GM18951 (cell line): Measurements from ENCODE around the gene SCARB1.

Experiments used
- POLR2A ChIP-seq: IDR thresholded peaks from 4 replicates; pipeline ENCODE4 v1.6.1; 2011; ENCODE audit warnings: mild to moderate bottlenecking; ENCODE audit not compliant: insufficient read length, insufficient read depth; ENCODE audit errors: extremely low read depth
- in situ Hi-C: fragments of 300-500 bp; cut with MboI; formaldehyde crosslinking; loops from one replicate; pipeline ENCODE4 v1.12.0; 2022; ENCODE audit warnings: low sequenced_read_pairs, mixed read lengths, inconsistent platforms; ENCODE audit not compliant: unreplicated experiment

Gene SCARB1

GRCh38 chr12:124823272-124823970, 40.2 kb downstream of the SCARB1 start:
- in situ Hi-C loops, result no loop called here
- TF ChIP-seq POLR2A, result no peak

DNA sequence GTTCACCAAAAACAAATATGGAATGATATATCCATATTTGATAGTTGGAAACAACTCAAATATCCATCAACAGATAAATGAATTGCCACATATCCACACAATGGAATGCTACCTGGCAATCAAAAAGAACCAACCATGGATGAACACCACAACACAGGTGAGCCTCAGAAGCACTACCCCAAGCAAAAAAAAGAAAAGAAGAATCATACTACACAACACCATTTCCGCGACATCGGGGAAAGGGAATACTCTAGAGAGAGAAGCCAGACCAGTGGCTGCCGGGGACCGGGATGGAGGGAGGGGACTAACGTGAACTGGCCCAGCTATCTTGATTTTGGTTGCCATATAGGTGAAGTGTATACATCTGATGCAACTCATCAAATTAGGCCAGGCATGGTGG, 41.4 kb downstream of the SCARB1 start:
- in situ Hi-C loops, result no loop called here
- TF ChIP-seq POLR2A, result no peak

DNA sequence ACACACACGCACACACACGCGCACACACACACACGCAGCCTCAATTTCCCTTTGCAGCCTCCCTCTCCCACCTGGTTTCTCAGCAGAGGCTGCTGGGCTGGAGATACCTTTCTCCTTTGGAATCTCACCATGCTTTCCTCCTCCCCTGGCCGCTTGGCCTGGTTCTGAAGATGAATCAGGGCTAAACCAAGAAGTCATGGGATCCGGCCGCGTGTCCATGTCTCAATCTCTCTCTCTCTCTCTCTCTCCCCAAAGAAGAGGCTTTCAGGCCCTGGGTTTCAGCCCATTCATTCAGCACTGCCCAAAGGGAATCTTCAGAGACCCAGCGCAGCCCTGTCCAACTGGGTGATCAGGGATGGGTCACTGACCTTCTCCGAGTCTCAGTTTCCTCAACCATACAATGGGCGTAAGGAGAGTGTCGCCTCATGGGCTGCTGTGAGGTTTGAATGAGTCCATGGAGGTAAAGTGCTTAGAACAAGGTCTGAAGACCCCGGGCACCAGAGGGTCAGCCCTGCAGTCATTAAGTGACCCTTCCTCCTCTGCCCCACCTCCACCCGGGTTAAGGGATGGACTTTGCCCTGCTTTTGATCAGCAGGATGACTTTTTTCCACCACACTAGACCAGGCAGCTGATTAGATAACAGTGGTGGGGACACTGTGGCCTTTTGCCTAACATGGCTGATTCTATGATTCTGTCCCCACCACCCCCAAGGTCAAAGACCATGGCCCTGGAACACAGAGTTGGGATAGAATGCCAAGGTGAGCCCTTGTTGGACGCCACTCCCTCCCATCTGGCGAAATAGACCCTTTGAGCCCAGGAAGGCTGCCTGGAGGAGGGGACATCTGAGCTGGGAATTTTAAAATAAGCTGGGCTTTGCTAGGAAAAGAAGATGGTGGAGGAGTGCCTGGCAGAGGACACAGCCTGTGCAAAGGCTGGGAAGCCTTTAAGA, 42.1 kb downstream of the SCARB1 start:
- in situ Hi-C loops, result no loop called here
- no peak for TF ChIP-seq POLR2A

DNA sequence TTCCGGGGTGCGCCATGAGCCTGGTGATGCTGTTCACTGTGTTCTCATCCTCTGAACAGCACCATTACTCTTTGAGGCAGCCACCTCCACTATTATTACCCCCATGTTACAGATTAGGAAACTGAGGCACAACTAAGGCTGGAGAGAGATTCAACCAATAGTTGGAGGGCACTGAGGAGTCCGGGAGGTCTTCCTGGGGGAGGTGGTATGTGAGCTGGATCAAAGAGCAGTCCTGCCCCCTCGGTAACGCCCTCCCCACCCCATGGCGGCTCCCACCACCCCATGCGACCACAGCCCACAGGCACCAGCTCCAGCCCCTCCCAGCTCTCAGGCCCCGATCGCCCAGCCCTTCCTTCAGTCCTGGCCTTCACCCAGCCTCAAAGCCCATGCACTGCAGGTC, 43.5 kb downstream of the SCARB1 start:
- no peak for TF ChIP-seq POLR2A
- in situ Hi-C loops, result no loop called here

DNA sequence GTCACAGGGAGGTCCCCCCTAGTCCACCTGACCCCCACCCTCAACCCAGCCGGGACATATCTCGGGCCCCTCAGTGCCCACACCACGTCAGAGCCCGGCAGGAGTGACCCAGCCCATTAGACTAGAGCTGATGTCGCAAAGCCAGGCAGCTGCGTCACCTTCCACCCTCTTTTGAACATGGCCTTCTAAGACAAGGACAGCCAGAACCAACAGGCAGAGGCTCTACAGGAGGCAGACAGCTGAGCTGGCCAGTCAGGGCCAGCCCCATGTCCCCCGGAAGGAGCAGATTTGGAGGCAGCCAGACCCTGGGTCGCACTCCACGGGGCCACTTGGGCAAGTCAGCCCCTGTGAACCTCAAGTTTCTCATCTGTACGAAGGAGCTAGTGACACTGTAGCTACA, 44.1 kb downstream of the SCARB1 start:
- TF ChIP-seq POLR2A, result no peak
- in situ Hi-C loops, result no loop called here

- TF ChIP-seq POLR2A, result no peak
- in situ Hi-C loops, result no loop called here
These were observed 44.6 kb downstream of the SCARB1 start for GRCh38 chr12:124819080-124819479.

DNA sequence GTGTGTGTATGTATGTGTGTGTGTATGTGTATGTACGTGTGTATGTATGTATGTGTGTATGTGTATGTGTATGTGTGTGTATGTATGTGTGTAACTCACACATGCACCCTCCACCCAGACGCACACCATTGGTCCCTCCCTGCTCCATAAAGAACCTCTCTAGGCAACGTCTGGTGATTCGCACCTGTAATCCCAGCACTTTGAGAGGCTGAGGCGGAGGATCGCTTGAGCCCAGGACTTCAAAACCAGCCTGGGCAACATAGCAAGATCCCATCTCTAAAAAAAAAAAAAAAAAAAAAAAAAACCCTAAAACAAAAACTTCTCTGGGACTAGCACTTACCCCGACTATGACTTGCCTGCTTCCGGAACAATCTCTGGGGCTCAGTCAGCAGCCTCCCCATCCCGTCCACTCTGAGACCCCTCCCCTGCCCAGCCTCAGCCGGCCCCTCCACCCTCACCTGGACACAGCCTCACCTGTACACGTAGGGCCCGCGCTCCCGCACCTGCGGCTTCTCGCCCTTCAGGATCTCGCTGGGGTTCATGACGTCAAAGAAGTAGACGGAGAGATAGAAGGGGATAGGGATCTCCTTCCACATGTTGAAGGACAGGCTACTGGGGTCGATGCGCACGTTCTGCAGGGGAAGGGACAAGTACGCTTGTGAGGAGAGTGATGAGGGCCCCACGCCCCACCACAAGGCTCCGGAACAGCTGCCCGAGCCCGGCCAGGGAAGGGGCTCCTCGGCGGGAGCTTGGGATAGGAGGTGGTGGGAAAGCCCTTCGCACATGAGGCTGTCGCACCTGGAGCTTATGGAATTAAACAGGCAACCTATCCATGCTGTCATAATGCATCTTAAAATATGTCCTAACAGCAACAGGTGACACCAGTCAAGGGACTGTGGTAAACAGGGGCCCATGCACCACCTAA, 46.3 kb downstream of the SCARB1 start:
- TF ChIP-seq POLR2A, result no peak
- in situ Hi-C loops, result no loop called here

GRCh38 chr12:124816295-124816854, 47.3 kb downstream of the SCARB1 start:
- no peak for TF ChIP-seq POLR2A
- in situ Hi-C loops, result no loop called here

DNA sequence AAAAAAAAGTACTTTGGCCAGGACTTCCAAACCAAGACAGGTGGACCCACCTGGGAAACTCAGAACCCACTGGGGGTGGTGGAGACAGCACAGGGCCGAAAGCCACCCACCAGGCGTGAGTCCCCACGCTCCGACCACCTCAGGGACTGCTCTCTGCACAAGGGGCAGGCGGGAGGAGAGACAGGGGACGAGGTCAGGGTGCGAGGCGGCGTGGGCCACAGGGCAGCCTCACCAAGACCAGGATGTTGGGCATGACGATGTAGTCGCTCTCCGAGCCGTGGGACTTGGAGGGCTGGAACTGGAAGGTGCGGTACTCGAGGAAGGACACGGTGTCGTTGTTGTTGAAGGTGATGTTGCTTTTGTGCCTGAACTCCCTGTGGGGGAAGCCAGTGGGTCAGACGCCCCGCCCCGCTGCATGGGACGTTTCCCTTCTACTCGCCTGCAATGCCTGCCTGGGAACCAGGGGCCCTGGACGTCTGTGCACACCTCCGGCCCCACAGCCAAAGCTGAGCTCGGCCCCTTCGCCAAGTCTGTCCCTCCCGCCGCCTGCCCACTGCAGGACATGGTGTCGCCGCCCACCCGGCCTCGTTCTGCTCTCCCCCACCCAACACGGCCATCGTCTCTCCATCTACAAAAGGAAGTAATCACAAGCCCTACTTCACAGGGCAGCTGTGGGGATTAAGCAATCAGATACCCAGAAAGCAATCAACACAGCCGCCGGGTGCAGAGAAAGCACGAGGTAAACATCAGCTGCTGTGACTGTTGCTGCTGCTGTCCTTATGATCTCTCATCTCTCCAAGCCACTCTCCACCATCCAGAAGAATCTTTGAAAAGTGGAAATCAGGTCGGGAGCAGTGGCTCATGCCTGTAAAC, 48.7 kb downstream of the SCARB1 start:
- TF ChIP-seq POLR2A, result no peak
- in situ Hi-C loops, result no loop called here

- in situ Hi-C loops, result no loop called here
- no peak for TF ChIP-seq POLR2A
These were observed 49.9 kb downstream of the SCARB1 start for GRCh38 chr12:124813782-124814181.

DNA sequence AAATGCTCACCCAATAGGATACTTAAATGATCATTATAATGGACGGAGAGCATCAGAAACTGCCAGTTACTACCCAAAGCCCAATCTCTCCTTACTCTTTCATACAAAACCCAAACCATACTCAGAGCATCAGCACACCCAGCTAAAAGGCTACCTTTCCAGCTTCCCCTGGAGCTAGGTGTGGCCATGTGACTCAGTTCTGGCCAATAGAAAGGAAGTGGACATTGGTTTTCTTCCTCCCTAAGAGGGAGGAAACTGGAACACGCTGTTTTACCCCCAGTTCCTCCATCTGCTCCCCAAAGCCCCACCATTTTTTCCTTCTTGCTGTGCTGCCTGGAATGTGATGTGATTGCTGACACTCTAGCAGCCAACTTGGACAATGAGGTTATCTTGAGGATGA, 50.7 kb downstream of the SCARB1 start:
- in situ Hi-C loops, result no loop called here
- TF ChIP-seq POLR2A, result no peak

- in situ Hi-C loops, result no loop called here
- no peak for TF ChIP-seq POLR2A
These were observed 51.3 kb downstream of the SCARB1 start for GRCh38 chr12:124812356-124812755.
